GM12878 (cell line): ENCODE data around the gene B3GALT5. TPM values are rescaled to one million over a fixed set of nuclear protein-coding genes. Genes with fewer than 3 reads are reported as not detected.

ENCODE experiments used
- ATAC-seq: fragments of 200-7000 bp; cut with Tn5 transposase; 3 replicates; pipeline ENCODE4 v1.9.1; 2020; ENCODE audit warnings: mild to moderate bottlenecking, moderate library complexity
- BruUV-seq: library from RNA; stranded (reverse); fragments of 400-500 nt; replicated peaks from 2 replicates; lab custom pipeline; 2021; lab: Mats Ljungman, UMichigan
- CTCF ChIA-PET: fragments of 300-600 bp; sonication (Branson Sonifier 250); formaldehyde crosslinking; extraction: SDS; loops from one replicate; lab custom pipeline; 2021; ENCODE audit warnings: inconsistent platforms; lab: Yijun Ruan, JAX
- POLR2A ChIA-PET: fragments of 350-600 bp; formaldehyde crosslinking; extraction: SDS; loops from one replicate; lab custom pipeline; 2021; ENCODE audit warnings: inconsistent platforms; lab: Charles Lee
- RAD21 ChIA-PET: fragments of 300-600 bp; sonication (Branson Sonifier 250); formaldehyde crosslinking; loops from one replicate; lab custom pipeline; 2023; ENCODE audit warnings: antibody characterized with exemption; ENCODE audit not compliant: unreplicated experiment; lab: Charles Lee
- SMC1A ChIA-PET: fragments of 300-600 bp; sonication (Branson Sonifier 250); formaldehyde crosslinking; loops from one replicate; lab custom pipeline; 2023; ENCODE audit not compliant: unreplicated experiment, uncharacterized antibody; lab: Charles Lee
- DNase-seq: peaks from one replicate; pipeline ENCODE4 v3.0.0-alpha.2; 2011; ENCODE audit warnings: low read depth, low spot score
- FAIRE-seq: peaks from 3 replicates; lab custom pipeline; 2011; peaks lifted over from hg19 to GRCh38; lab: Jason Lieb, UNC
- H2AFZ ChIP-seq: 2 replicates; pipeline ENCODE4 v1.6.0; 2011; ENCODE audit warnings: low read depth, low read length, control low read depth; ENCODE audit not compliant: control insufficient read depth
- H3K27ac ChIP-seq: 2 replicates; pipeline ENCODE4 v1.5.1; 2011; ENCODE audit warnings: control low read depth; ENCODE audit not compliant: control insufficient read depth, insufficient read depth
- H3K27me3 ChIP-seq, 2 experiments: replicated peaks in 1 of 2; 2 replicates each; pipeline versions ENCODE4 v1.6.0 to v1.6.1; 2011; ENCODE audit warnings: low read length in 1 of 2; ENCODE audit not compliant: control insufficient read depth in 2 of 2, insufficient read depth in 2 of 2
- H3K36me3 ChIP-seq, 2 experiments: 2 replicates each; pipeline ENCODE4 v1.5.1; 2011; ENCODE audit warnings: low read length in 1 of 2; ENCODE audit not compliant: control insufficient read depth in 2 of 2, insufficient read depth in 2 of 2
- H3K4me1 ChIP-seq: 2 replicates; pipeline ENCODE4 v1.6.1; 2011; ENCODE audit warnings: mild to moderate bottlenecking, low read length, moderate library complexity, mixed read lengths; ENCODE audit not compliant: control insufficient read depth, insufficient read depth
- H3K4me2 ChIP-seq: 2 replicates; pipeline ENCODE4 v1.6.0; 2011; ENCODE audit warnings: control low read depth; ENCODE audit not compliant: control insufficient read depth, insufficient read depth
- H3K4me3 ChIP-seq: fragments of 200-600 bp; sonication (generic); 2 replicates; pipeline ENCODE4 v1.5.1; 2016
- H3K79me2 ChIP-seq: 2 replicates; pipeline ENCODE4 v1.6.0; 2011; ENCODE audit warnings: low read length; ENCODE audit not compliant: control insufficient read depth, insufficient read depth
- H3K9ac ChIP-seq: 2 replicates; pipeline ENCODE4 v1.8.0; 2011; ENCODE audit warnings: low read length, control low read depth, mixed read lengths; ENCODE audit not compliant: control insufficient read depth, insufficient read depth
- H3K9me3 ChIP-seq: replicated peaks from 3 replicates; pipeline ENCODE4 v1.5.1; 2011; ENCODE audit warnings: mild to moderate bottlenecking, low read length; ENCODE audit not compliant: control insufficient read depth, insufficient read depth
- H4K20me1 ChIP-seq: 2 replicates; pipeline ENCODE4 v1.6.0; 2011; ENCODE audit not compliant: control insufficient read depth, insufficient read depth
- CHD2 ChIP-seq: IDR thresholded peaks from 2 replicates; pipeline ENCODE4 v1.6.1; 2011; ENCODE audit warnings: low read depth, low read length, improper control_type of control experiment, borderline replicate concordance
- SMAD1 ChIP-seq: fragments of 450-650 bp; IDR thresholded peaks from 2 replicates; pipeline ENCODE4 v1.6.1; 2018; ENCODE audit warnings: mild to moderate bottlenecking, low read depth; ENCODE audit not compliant: partially characterized antibody
- SPI1 ChIP-seq: IDR thresholded peaks from 2 replicates; pipeline ENCODE4 v1.6.1; 2011; ENCODE audit warnings: low read depth, mild to moderate bottlenecking, low read length, moderate library complexity, borderline replicate concordance; ENCODE audit not compliant: insufficient read depth
- WGBS: methylation state at CpG from one replicate; pipeline ENCODE4 v1.1.6; 2016; ENCODE audit warnings: low lambda C conversion rate; ENCODE audit not compliant: insufficient replicate concordance, insufficient coverage; ENCODE audit errors: missing lambda C conversion rate; 5-methylcytosine and 5-hydroxymethylcytosine counted together
- in situ Hi-C: fragments of 300-500 bp; cut with MboI; formaldehyde crosslinking; loops from 9 replicates; pipeline ENCODE4 v1.14.3; 2018; ENCODE audit warnings: mixed read lengths
- intact Hi-C: fragments of 100-400 bp; cut with micrococcal nuclease; formaldehyde crosslinking; loops from one replicate; pipeline ENCODE4 v1.14.2; 2022; ENCODE audit not compliant: unreplicated experiment
- polyA plus RNA-seq, 11 experiments: library from polyadenylated mRNA; depleted of rRNA in 4 of 11; unstranded in 6 of 11; stranded (reverse) in 5 of 11; fragments of >200 nt; fragmentation: Nextera tagmentation in 4 of 11; fragmentation: Illumina TruSeq in 1 of 11; extraction: Ambion mirVana in 4 of 11; extraction: Trizol in 1 of 11; gene quantifications; 1 replicate in 1 of 11; 2 replicates in 10 of 11; pipeline versions ENCODE4 v1.2.1 to v1.2.3, GENCODE V29; 2011 to 2016; ENCODE audit warnings: inconsistent platforms in 2 of 11, missing spikeins in 2 of 11, low read depth in 1 of 11
- total RNA-seq, 4 experiments: library from RNA; depleted of rRNA in 3 of 4; stranded (reverse); fragments of >200 nt in 3 of 4; fragmentation: Illumina TruSeq in 1 of 4; extraction: Trizol in 1 of 4; gene quantifications; 2 replicates each; pipeline versions ENCODE4 v1.2.1 to v1.2.3, GENCODE V29; 2013 to 2021
- TF ChIP-seq, protein P1 (sequence below): IDR thresholded peaks from 2 replicates; pipeline ENCODE4 v1.6.1; 2012; ENCODE audit warnings: improper control_type of control experiment, low read depth, low read length; ENCODE audit not compliant: insufficient replicate concordance
- TF ChIP-seq, protein P2 (sequence below): fragments of 450-650 bp; conservative IDR thresholded peaks from 2 replicates; pipeline ENCODE4 v1.6.1; 2017; ENCODE audit warnings: mild to moderate bottlenecking, moderate library complexity

B3GALT5 gene
- total and polyA plus RNA-seq, 10 of the 15 experiments (the other 5 are each of a cell fraction or from before 2014, with no cell fraction given) = 0.03 to 0.04 TPM; not detected in 8

GRCh38 chr21:39637197-39637970 is 24.6 kb downstream of the B3GALT5 start:
- Histone ChIP-seq H4K20me1 (no peaks in the 10 kb centered on the region), H3K27ac (no peak overlapping the region), H2AFZ (no peak overlapping the region), H3K79me2 (no peaks in the 10 kb centered on the region), H3K4me3 (no peak overlapping the region), H3K9me3 (no peaks in the 10 kb centered on the region; the same call in 2 of the 3 replicates), H3K4me2 (no peak overlapping the region), H3K9ac (no peak overlapping the region), H3K4me1 (no peaks in the 10 kb centered on the region), H3K36me3 (no peaks in the 10 kb centered on the region), H3K27me3 (no peaks in the 10 kb centered on the region)
- ChIA-PET POLR2A (no interaction called here), CTCF (no interaction called here), SMC1A (no interaction called here), RAD21 (no interaction called here)
- intact Hi-C loops = no loop called here
- no TSS peak for BruUV-seq
- WGBS = 16% methylated on average over 8 of the region's 8 CpGs
- in situ Hi-C loops = no loop called here
- TF ChIP-seq SMAD1 (no peak), CHD2 (no peak), SPI1 (no peak)
- TF ChIP-seq, protein P1, sequence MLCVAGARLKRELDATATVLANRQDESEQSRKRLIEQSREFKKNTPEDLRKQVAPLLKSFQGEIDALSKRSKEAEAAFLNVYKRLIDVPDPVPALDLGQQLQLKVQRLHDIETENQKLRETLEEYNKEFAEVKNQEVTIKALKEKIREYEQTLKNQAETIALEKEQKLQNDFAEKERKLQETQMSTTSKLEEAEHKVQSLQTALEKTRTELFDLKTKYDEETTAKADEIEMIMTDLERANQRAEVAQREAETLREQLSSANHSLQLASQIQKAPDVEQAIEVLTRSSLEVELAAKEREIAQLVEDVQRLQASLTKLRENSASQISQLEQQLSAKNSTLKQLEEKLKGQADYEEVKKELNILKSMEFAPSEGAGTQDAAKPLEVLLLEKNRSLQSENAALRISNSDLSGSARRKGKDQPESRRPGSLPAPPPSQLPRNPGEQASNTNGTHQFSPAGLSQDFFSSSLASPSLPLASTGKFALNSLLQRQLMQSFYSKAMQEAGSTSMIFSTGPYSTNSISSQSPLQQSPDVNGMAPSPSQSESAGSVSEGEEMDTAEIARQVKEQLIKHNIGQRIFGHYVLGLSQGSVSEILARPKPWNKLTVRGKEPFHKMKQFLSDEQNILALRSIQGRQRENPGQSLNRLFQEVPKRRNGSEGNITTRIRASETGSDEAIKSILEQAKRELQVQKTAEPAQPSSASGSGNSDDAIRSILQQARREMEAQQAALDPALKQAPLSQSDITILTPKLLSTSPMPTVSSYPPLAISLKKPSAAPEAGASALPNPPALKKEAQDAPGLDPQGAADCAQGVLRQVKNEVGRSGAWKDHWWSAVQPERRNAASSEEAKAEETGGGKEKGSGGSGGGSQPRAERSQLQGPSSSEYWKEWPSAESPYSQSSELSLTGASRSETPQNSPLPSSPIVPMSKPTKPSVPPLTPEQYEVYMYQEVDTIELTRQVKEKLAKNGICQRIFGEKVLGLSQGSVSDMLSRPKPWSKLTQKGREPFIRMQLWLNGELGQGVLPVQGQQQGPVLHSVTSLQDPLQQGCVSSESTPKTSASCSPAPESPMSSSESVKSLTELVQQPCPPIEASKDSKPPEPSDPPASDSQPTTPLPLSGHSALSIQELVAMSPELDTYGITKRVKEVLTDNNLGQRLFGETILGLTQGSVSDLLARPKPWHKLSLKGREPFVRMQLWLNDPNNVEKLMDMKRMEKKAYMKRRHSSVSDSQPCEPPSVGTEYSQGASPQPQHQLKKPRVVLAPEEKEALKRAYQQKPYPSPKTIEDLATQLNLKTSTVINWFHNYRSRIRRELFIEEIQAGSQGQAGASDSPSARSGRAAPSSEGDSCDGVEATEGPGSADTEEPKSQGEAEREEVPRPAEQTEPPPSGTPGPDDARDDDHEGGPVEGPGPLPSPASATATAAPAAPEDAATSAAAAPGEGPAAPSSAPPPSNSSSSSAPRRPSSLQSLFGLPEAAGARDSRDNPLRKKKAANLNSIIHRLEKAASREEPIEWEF = no peak
- TF ChIP-seq, protein P2, sequence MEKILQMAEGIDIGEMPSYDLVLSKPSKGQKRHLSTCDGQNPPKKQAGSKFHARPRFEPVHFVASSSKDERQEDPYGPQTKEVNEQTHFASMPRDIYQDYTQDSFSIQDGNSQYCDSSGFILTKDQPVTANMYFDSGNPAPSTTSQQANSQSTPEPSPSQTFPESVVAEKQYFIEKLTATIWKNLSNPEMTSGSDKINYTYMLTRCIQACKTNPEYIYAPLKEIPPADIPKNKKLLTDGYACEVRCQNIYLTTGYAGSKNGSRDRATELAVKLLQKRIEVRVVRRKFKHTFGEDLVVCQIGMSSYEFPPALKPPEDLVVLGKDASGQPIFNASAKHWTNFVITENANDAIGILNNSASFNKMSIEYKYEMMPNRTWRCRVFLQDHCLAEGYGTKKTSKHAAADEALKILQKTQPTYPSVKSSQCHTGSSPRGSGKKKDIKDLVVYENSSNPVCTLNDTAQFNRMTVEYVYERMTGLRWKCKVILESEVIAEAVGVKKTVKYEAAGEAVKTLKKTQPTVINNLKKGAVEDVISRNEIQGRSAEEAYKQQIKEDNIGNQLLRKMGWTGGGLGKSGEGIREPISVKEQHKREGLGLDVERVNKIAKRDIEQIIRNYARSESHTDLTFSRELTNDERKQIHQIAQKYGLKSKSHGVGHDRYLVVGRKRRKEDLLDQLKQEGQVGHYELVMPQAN = no peak
- FAIRE-seq = no peak
- no peak for DNase-seq
- ATAC-seq = no peak
